ENCODE results near the gene MEGF9.
"Not testable (repeated sequence)": the region's sequence is repeated elsewhere in the genome, so short reads cannot be mapped to it uniquely, and the experiment has no call there.

Gene MEGF9

DNA sequence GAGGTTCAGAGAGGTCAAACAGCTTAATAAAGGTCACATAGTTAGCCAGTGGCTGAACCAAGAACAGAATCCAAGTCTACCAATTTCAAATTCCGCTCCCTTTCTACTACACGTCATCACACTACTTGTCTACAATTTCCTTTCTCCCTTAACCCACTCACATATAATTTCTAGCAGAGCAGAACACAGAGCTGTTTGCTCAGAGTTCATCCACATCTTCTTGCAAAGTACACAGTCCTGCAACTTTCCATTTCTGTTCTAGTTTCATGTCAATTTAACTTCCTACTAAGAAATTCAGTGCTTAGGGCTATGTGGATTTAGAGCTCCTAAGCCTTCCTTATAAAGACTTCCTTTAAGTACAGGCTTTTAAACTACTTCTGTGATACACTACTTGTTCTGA lies 61.3 kb downstream of the MEGF9 start:
- H3K4me3 ChIP-seq (ENCODE audit: low read depth, low read length), result no peak overlapping the region
- TF ChIP-seq, protein P1, sequence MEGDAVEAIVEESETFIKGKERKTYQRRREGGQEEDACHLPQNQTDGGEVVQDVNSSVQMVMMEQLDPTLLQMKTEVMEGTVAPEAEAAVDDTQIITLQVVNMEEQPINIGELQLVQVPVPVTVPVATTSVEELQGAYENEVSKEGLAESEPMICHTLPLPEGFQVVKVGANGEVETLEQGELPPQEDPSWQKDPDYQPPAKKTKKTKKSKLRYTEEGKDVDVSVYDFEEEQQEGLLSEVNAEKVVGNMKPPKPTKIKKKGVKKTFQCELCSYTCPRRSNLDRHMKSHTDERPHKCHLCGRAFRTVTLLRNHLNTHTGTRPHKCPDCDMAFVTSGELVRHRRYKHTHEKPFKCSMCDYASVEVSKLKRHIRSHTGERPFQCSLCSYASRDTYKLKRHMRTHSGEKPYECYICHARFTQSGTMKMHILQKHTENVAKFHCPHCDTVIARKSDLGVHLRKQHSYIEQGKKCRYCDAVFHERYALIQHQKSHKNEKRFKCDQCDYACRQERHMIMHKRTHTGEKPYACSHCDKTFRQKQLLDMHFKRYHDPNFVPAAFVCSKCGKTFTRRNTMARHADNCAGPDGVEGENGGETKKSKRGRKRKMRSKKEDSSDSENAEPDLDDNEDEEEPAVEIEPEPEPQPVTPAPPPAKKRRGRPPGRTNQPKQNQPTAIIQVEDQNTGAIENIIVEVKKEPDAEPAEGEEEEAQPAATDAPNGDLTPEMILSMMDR (IDR thresholded peaks at IDR 0.05; ENCODE audit: low read depth, low read length, missing control alignments), result no peak
- no peak for DNase-seq (ENCODE audit: low read depth)

DNA sequence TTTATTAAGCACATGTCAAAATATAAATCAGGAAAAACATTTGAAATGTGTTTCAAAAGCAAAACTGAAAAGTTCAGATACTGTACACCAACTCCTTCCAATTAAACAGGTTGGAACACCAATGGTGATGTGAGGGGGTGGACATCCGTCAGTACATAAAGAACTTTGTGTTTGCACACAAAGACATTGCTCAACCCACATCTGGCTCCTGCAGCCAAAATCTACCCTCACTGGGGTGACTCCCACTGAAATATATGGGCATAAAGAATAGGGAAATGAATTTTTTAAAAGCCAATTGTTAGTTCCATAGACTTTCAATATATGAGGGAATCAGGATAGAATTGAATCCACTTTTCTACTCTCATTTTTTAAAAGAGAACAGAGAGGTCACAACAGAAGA lies 63.9 kb downstream of the MEGF9 start:
- DNase-seq (ENCODE audit: low read depth), result no peak
- H3K4me3 ChIP-seq (ENCODE audit: low read depth, low read length), result no peak overlapping the region
- TF ChIP-seq, protein P1 (IDR thresholded peaks at IDR 0.05; ENCODE audit: low read depth, low read length, missing control alignments), result no peak

DNA sequence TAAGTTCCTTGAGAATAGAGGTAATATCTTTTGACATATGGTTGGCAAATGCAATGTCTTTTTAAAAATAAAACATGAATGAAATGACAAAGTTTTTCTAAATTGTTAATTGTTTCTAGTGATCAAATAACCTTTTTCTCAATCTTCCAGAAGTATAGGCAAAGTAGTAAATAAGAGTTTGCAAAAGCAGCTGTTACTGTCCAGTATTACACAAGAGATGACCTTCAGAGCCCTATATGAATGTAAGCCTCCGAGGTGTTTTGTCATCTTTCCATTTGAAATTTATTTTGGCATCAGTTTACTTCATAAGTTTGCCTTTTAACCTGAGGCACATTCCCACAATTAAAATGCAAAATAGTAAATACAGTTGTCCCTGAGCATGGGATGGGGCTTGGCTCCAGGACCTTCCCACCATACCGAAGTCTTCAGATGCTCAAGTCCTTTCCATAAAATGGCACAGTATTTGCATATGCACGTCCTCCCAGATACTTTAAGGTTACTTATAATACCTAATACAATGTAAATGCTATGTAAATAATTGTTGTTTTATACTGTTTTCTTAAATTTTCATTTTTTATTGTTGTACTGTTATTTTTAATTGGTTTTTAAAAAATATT lies 65.6 kb downstream of the MEGF9 start:
- DNase-seq (ENCODE audit: low read depth), result no peak
- no peak overlapping the region for H3K4me3 ChIP-seq (ENCODE audit: low read depth, low read length)
- TF ChIP-seq, protein P1 (IDR thresholded peaks at IDR 0.05; ENCODE audit: low read depth, low read length, missing control alignments), result no peak

DNA sequence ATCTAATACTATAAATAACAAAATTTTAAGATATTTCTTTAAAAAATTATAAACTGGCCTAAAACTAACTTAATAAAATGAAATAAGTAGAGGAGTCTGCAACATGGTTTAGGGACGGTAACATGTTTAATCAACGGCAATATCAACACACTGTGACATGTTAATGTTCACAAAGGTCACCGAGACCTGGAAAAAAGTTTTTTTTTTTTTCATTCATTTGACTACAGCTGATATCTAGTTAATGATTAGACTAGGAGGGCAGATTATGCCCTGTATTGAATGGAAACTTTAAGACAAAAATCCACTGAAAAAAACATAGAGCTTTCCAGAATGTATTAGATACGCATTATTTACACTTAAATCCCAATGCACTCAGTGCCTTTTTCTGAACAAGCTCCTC lies 67.3 kb downstream of the MEGF9 start:
- TF ChIP-seq, protein P1 (IDR thresholded peaks at IDR 0.05; ENCODE audit: low read depth, low read length, missing control alignments), result no peak
- H3K4me3 ChIP-seq (ENCODE audit: low read depth, low read length), result no peak overlapping the region
- DNase-seq (ENCODE audit: low read depth), result no peak

DNA sequence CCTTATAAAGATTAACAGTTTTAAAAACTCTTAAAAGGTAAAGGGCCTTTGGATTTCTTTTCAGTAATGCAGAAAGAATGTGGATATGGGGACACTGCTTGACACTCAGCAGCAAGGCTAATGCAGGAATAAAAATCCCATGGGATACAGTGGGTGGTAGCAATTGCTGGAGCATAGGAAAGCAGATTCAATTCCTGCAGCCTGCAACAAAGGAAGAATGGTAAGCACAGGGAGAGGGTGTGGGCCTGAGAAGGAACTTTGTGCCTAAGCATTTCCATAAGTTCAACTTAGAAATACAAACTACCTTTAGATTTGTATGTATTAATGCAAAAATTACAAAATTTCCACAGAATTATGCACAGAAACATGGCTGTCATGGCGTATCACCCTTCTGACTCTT lies 68.5 kb downstream of the MEGF9 start:
- no peak overlapping the region for H3K4me3 ChIP-seq (ENCODE audit: low read depth, low read length)
- DNase-seq (ENCODE audit: low read depth), result no peak
- TF ChIP-seq, protein P1 (IDR thresholded peaks at IDR 0.05; ENCODE audit: low read depth, low read length, missing control alignments), result no peak

DNA sequence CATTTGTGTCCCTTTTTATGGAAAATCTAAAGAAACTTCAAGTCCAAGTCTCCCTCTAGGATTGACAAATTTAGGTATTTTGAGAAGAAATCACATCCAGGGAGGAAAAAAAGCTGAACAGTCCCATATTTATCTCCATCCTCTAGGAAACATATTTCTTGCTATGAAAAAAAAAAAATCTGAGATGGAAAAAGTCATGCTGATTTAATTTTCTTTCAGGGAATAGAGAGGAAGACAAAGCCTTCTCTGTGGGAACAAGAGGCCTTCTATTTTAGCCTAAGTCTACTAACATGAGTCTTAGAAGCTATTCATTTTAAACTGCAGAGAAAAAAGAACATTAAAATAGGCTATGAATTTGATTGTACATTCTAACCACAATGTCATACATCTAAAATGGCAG lies 71.2 kb downstream of the MEGF9 start:
- DNase-seq (ENCODE audit: low read depth), result no peak
- no peak overlapping the region for H3K4me3 ChIP-seq (ENCODE audit: low read depth, low read length)
- TF ChIP-seq, protein P1 (IDR thresholded peaks at IDR 0.05; ENCODE audit: low read depth, low read length, missing control alignments), result no peak

DNA sequence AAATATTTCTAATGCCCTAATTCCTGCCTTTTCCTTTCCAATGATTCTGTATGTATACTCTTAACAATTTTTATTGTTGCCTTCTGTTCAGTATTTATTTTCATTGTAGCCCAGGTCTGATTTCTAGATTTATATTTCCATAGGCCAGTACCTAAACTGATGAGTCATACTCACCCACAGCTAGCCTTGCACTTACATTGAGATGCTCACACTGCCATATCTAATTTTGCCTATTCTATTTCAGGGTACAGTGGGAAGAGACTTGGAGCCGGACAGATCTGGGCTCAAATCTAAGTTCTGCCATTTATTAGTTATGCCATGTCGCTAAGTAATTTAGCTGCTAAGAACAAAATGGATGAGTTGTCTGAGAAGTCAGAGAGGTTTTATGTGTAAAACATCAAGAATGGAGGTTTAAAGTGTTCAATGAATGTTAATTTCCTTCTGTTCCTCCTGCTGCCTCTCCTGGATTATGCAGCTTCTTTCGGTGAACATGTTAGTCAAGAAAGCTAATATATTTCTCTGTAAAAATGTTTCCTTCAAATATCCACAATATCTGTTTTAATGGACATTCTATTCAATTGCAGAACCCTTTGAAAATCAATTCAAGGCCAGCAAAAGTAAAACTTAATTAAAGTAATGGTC lies 72.0 kb downstream of the MEGF9 start:
- no peak for DNase-seq (ENCODE audit: low read depth)
- TF ChIP-seq, protein P1 (IDR thresholded peaks at IDR 0.05; ENCODE audit: low read depth, low read length, missing control alignments), result no peak
- H3K4me3 ChIP-seq (ENCODE audit: low read depth, low read length), result no peak overlapping the region

DNA sequence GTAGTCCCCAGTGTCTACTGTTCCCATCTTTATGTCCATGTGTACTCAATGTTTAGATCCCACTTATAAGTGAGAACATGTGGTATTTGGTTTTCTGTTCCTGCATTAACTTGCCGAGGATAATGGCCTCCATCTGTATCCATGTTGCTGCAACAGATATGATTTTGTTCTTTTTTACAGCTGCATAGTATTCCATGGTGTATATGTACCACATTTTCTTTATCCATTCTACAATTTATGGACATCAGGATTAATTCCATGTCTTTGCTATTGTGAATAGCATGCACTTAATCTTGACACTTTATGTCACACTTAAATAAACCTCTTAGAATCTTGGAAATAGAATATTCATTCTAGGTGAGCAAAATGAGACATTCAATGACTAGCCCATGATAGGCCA lies 73.4 kb downstream of the MEGF9 start:
- not testable (repeated sequence) for DNase-seq (ENCODE audit: low read depth); H3K4me3 ChIP-seq (ENCODE audit: low read depth, low read length)

Measured in GM12864 (cell line).